ENCODE data around the gene RALGDS.

The RALGDS gene

DNA sequence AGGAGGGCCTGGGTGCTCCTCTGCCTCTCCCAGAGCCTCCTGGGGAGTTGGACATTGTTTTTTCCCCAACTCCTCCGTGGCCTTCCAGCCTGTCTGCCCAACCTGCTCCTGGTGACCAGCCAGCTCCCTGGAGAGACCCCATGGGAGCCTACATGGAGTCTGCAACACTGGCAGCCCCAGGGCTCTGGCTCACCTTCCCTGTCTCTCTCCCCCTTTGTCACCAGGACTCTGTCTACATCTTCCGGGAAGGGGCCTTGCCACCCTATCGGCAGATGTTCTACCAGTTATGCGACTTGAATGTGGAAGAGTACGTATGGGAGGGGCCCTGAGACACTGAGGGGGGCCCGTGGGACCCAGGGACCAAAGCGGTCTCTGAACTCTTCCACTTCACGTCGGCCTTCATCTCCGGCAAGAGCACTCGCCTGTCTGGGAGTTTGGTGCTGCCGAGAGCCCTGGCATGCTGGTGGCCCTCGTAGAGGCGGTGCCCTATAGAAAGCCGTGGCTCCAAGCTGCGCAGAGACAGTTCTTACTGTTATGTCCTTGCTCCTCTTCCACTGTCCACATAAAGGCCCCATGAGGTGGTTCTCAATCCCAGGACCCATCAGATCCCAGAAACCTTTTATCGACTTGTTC, 65.1 kb downstream of the RALGDS start:
- Histone ChIP-seq H3K4me2 (ENCODE audit: low read length) (no peak overlapping the region), H3K27me3 (ENCODE audit: control insufficient read depth, insufficient read depth, low read length) (no peaks in the 10 kb centered on the region), H3K36me3 (ENCODE audit: insufficient read depth, low read length) (peaks cover 51% of the 10 kb centered on the region), H3K4me3 (ENCODE audit: low read length) (no peak overlapping the region), H3K9me3 (replicated peaks; ENCODE audit: low read length) (no peaks in the 10 kb centered on the region), H3K9ac (ENCODE audit: low read depth, low read length) (no peak overlapping the region), H3K4me1 (ENCODE audit: control insufficient read depth, insufficient read depth, low read length) (peaks cover 28% of the 10 kb centered on the region)

DNA sequence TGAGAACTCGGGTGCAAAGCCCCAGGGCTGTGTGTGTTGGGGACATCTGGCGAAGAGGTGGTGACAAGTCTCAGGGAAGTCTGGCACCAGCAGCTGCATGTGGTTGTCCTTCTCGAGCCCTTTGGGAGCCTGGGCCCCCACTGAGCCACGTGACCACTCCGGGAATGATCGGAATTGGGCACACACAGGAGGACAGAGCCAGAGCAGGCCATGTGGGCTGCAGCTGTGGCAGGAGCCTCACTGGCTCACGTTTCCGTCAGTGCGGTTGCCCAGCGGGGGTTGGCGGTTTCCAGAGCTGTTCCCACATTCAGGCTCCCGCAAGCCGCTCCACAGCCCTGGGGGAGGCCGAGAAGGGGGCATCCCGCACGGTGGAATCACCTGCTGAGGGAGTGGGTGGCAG, 66.1 kb downstream of the RALGDS start:
- Histone ChIP-seq H3K4me1 (ENCODE audit: control insufficient read depth, insufficient read depth, low read length) (peaks cover 36% of the 10 kb centered on the region), H3K9me3 (replicated peaks; ENCODE audit: low read length) (no peaks in the 10 kb centered on the region), H3K4me2 (ENCODE audit: low read length) (peak overlapping the region; percentile 53), H3K4me3 (ENCODE audit: low read length) (no peak overlapping the region), H3K27me3 (ENCODE audit: control insufficient read depth, insufficient read depth, low read length) (no peaks in the 10 kb centered on the region), H3K36me3 (ENCODE audit: insufficient read depth, low read length) (peaks cover 53% of the 10 kb centered on the region), H3K9ac (ENCODE audit: low read depth, low read length) (peak overlapping the region; percentile 43)

- H3K27me3 ChIP-seq (ENCODE audit: control insufficient read depth, insufficient read depth, low read length) = no peaks in the 10 kb centered on the region
- H3K4me2 ChIP-seq (ENCODE audit: low read length) = peak overlapping the region; percentile 53
- H3K36me3 ChIP-seq (ENCODE audit: insufficient read depth, low read length) = peaks cover 53% of the 10 kb centered on the region
- H3K9ac ChIP-seq (ENCODE audit: low read depth, low read length) = peak overlapping the region; percentile 43
- H3K4me3 ChIP-seq (ENCODE audit: low read length) = no peak overlapping the region
- no peaks in the 10 kb centered on the region for H3K9me3 ChIP-seq (replicated peaks; ENCODE audit: low read length)
- peaks cover 36% of the 10 kb centered on the region for H3K4me1 ChIP-seq (ENCODE audit: control insufficient read depth, insufficient read depth, low read length)
Observed at GRCh38 chr9:133054194-133054890, 66.7 kb downstream of the RALGDS start.

DNA sequence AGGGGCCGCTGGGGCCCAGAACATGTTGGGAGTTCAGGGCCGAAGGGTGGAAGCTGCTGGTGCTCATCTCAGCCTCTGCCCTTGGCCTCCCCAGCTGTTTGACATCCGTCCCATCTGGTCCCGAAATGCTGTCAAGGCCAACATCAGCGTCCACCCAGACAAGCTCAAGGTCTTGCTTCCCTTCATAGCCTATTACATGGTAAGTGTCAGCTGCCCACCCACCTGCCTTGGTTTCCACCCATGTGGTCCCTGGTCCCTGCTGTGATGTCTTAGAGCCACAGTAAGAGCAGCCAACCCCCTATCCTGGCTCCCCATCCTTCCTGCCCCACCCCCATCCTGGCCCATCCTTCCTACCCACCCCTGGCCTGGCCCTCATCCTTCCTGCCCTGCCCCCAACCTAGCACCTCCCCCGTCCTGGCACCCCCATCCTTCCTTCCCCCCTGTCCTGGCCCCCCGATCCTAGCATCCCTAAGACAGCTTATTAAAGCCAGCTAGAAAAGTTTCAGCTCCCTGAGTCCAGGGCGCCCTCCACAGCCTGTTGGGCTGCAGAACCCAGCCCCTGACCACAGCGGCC, 69.0 kb downstream of the RALGDS start:
- peaks cover 46% of the 10 kb centered on the region for H3K36me3 ChIP-seq (ENCODE audit: insufficient read depth, low read length)
- H3K9me3 ChIP-seq (replicated peaks; ENCODE audit: low read length) = no peaks in the 10 kb centered on the region
- no peaks in the 10 kb centered on the region for H3K27me3 ChIP-seq (ENCODE audit: control insufficient read depth, insufficient read depth, low read length)
- no peak overlapping the region for H3K9ac ChIP-seq (ENCODE audit: low read depth, low read length)
- H3K4me1 ChIP-seq (ENCODE audit: control insufficient read depth, insufficient read depth, low read length) = peaks cover 36% of the 10 kb centered on the region
- H3K4me2 ChIP-seq (ENCODE audit: low read length) = no peak overlapping the region
- H3K4me3 ChIP-seq (ENCODE audit: low read length) = no peak overlapping the region

GRCh38 chr9:133051281-133051900, 69.6 kb downstream of the RALGDS start:
- Histone ChIP-seq H3K4me1 (ENCODE audit: control insufficient read depth, insufficient read depth, low read length) (peaks cover 35% of the 10 kb centered on the region), H3K4me2 (ENCODE audit: low read length) (no peak overlapping the region), H3K9me3 (replicated peaks; ENCODE audit: low read length) (no peaks in the 10 kb centered on the region), H3K27me3 (ENCODE audit: control insufficient read depth, insufficient read depth, low read length) (no peaks in the 10 kb centered on the region), H3K36me3 (ENCODE audit: insufficient read depth, low read length) (peaks cover 46% of the 10 kb centered on the region), H3K9ac (ENCODE audit: low read depth, low read length) (no peak overlapping the region), H3K4me3 (ENCODE audit: low read length) (no peak overlapping the region)

GRCh38 chr9:133050781-133051180, 70.3 kb downstream of the RALGDS start:
- no peaks in the 10 kb centered on the region for H3K9me3 ChIP-seq (replicated peaks; ENCODE audit: low read length)
- H3K9ac ChIP-seq (ENCODE audit: low read depth, low read length) = peak overlapping the region; percentile 16
- H3K4me3 ChIP-seq (ENCODE audit: low read length) = no peak overlapping the region
- H3K4me2 ChIP-seq (ENCODE audit: low read length) = no peak overlapping the region
- H3K36me3 ChIP-seq (ENCODE audit: insufficient read depth, low read length) = peaks cover 44% of the 10 kb centered on the region
- H3K4me1 ChIP-seq (ENCODE audit: control insufficient read depth, insufficient read depth, low read length) = peaks cover 29% of the 10 kb centered on the region
- no peaks in the 10 kb centered on the region for H3K27me3 ChIP-seq (ENCODE audit: control insufficient read depth, insufficient read depth, low read length)

DNA sequence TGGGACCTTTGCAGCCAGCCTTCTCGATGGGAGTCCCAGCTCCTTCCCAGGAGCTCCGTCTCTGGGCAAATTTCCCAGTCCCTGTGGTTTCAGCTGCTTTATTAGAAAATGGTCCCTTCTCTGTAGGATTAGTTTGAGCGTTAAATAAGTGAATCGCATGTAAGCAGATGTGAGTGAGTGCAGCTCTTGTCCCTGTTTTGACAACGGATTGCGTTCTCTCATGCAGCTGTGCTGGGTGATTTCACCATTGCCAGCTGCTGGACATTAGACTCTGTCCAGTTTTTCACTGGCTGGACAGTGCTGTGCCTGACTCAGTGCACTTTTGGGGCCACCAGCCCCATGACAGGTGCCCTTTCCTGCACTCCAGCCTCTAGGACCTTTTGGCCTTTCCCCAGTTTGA, 70.9 kb downstream of the RALGDS start:
- Histone ChIP-seq H3K4me2 (ENCODE audit: low read length) (no peak overlapping the region), H3K9me3 (replicated peaks; ENCODE audit: low read length) (no peaks in the 10 kb centered on the region), H3K4me1 (ENCODE audit: control insufficient read depth, insufficient read depth, low read length) (peaks cover 23% of the 10 kb centered on the region), H3K27me3 (ENCODE audit: control insufficient read depth, insufficient read depth, low read length) (no peaks in the 10 kb centered on the region), H3K9ac (ENCODE audit: low read depth, low read length) (no peak overlapping the region), H3K4me3 (ENCODE audit: low read length) (no peak overlapping the region), H3K36me3 (ENCODE audit: insufficient read depth, low read length) (peaks cover 42% of the 10 kb centered on the region)

DNA sequence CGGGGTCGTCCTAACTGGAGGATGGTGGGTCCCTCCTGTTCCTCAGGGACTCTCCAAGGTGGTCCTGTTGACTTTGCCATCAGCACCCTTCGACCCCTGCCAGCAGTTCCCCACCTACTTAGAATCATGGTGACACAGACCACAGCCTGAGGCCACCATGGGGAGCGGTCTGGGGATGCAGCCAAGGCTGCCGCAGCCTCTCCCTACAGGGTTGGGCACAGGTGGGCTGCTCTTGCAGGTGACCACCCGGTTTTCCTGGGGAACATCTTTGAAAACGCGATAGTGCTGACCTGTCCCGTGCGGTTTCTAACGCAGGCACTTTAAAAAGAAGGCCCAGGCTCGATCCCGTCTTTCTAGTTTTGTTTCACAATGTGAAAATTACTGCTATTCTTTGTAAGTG, 72.0 kb downstream of the RALGDS start:
- H3K36me3 ChIP-seq (ENCODE audit: insufficient read depth, low read length) = peaks cover 40% of the 10 kb centered on the region

DNA sequence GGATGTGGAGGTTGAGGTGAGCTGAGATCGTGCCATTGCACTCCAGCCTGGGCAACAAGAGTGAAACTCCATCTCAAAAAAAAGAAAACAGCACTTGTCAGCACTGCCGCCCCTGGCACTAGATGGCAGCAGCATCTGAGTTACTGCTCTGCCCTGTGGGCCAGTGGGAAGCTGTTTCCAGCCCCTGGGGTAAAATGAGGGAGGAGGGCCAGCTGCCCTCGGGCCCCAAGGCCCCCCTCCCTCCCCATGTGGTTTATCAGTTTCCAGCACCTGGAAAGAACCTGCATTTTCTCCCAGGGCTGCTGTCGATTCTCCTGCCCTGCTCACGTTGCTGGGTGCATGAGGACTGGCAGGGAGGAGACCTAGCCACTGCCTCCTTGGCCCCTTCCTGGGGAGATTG, 72.4 kb downstream of the RALGDS start:
- H3K36me3 ChIP-seq (ENCODE audit: insufficient read depth, low read length) = peaks cover 41% of the 10 kb centered on the region
- H3K27me3 ChIP-seq (ENCODE audit: control insufficient read depth, insufficient read depth, low read length) = no peaks in the 10 kb centered on the region
- H3K4me2 ChIP-seq (ENCODE audit: low read length) = no peak overlapping the region
- H3K9me3 ChIP-seq (replicated peaks; ENCODE audit: low read length) = no peaks in the 10 kb centered on the region
- no peak overlapping the region for H3K9ac ChIP-seq (ENCODE audit: low read depth, low read length)
- no peak overlapping the region for H3K4me3 ChIP-seq (ENCODE audit: low read length)
- H3K4me1 ChIP-seq (ENCODE audit: control insufficient read depth, insufficient read depth, low read length) = peaks cover 12% of the 10 kb centered on the region

More for the DNA sequence above, 72.0 kb downstream of the RALGDS start:
- H3K4me2 ChIP-seq (ENCODE audit: low read length) = no peak overlapping the region
- H3K27me3 ChIP-seq (ENCODE audit: control insufficient read depth, insufficient read depth, low read length) = no peaks in the 10 kb centered on the region
- H3K9ac ChIP-seq (ENCODE audit: low read depth, low read length) = no peak overlapping the region
- H3K4me1 ChIP-seq (ENCODE audit: control insufficient read depth, insufficient read depth, low read length) = peaks cover 12% of the 10 kb centered on the region
- no peak overlapping the region for H3K4me3 ChIP-seq (ENCODE audit: low read length)
- H3K9me3 ChIP-seq (replicated peaks; ENCODE audit: low read length) = no peaks in the 10 kb centered on the region

All from skeletal muscle satellite cell (primary cell).